Midbrain (tissue), 1 donor: ENCODE data around the gene RTKN.
"Not testable (repeated sequence)": the region's sequence is repeated elsewhere in the genome, so short reads cannot be mapped to it uniquely, and the experiment has no call there.

Experiments used
- DNase-seq: peaks from one replicate; lab custom pipeline; 2025; lab: John Stamatoyannopoulos, UW

RTKN gene

GRCh38 chr2:74461187-74462053 is 19.7 kb upstream of the RTKN start:
- DNase-seq, result no peak

DNA sequence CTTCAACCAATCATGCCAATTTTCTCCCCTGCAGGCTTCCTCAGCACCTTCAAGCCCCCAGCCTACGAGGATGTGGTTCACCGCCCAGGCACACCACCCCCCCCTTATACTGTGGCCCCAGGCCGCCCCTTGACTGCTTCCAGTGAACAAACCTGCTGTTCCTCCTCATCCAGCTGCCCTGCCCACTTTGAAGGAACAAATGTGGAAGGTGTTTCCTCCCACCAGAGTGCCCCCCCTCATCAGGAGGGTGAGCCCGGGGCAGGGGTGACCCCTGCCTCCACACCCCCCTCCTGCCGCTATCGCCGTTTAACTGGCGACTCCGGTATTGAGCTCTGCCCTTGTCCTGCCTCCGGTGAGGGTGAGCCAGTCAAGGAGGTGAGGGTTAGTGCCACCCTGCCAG is 18.4 kb upstream of the RTKN start:
- not testable (repeated sequence) for DNase-seq

DNA sequence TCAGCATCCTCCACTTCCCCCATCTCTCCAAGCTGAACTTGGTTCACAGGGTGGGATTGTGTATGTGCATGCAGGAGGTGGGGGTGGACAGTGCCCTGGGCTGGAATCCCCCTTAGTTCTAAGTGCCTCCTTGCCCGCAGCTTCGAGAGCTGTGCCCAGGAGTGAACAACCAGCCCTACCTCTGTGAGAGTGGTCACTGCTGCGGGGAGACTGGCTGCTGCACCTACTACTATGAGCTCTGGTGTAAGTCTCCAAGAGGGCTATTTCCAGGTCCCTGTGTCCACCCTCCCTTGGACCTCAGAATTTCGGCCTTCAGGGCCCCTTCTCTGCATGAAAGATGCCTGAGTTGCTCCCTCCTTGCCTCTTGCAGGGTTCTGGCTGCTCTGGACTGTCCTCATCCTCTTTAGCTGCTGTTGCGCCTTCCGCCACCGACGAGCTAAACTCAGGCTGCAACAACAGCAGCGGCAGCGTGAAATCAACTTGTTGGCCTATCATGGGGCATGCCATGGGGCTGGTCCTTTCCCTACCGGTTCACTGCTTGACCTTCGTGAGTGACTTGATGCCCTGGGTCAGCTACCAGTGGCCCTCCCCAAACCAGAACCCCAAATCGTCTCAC is 17.9 kb upstream of the RTKN start:
- not testable (repeated sequence) for DNase-seq

- DNase-seq, result no peak
These were observed 17.2 kb upstream of the RTKN start for GRCh38 chr2:74458938-74459363.

- DNase-seq, result peak; percentile 100
These were observed 16.6 kb upstream of the RTKN start, which contains the start of gene WBP1 for GRCh38 chr2:74458132-74458937. Gene WBP1 (plus strand): TSS chr2:74458438. CDS start chr2:74458603, 165 bp downstream.

- DNase-seq, result peak; percentile 51
These were observed 15.9 kb upstream of the RTKN start for GRCh38 chr2:74457549-74458131.

GRCh38 chr2:74457129-74457548 is 15.4 kb upstream of the RTKN start:
- DNase-seq, result no peak

DNA sequence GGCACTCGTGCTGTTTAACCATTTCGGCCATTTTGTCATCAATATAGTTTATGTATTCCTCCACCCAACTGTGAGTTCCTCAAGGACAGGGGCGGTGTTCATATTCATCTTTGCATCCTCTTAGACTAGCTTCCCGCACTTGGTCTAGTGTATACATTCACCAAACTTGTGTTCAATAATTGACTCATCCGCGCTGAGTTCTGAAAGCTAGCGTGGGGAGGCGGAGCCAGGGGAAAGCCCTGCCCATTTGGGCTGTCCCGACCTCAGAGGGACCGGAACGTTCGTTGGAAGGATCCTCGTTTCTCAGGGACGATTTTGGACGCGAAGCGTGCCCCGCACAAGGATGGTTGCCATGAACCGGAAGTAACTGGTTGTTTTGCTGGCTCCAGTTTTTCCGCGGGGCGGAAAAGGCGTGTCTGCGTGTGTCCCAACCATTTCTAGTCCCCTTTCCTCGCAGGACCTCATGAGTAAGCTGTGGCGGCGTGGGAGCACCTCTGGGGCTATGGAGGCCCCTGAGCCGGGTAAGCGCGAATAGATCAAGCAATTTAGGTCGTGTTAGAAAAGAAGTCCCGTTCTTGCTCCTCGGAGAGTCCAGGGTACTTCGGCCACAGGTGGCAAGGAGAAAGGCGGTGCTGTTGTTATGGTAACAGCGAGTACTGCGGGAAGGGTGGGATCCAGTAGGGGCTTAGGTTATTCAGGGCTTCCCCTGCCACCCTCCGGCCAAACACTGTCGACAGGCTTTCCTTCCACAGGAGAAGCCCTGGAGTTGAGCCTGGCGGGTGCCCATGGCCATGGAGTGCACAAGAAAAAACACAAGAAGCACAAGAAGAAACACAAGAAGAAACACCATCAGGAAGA is 13.1 kb upstream of the RTKN start, which contains the start of gene INO80B:
Gene INO80B, plus strand, starts transcription at position 434 of the 858 bp plus-strand sequence. Its CDS starts 30 bp downstream, at position 464.
- DNase-seq, result peak; percentile 98

DNA sequence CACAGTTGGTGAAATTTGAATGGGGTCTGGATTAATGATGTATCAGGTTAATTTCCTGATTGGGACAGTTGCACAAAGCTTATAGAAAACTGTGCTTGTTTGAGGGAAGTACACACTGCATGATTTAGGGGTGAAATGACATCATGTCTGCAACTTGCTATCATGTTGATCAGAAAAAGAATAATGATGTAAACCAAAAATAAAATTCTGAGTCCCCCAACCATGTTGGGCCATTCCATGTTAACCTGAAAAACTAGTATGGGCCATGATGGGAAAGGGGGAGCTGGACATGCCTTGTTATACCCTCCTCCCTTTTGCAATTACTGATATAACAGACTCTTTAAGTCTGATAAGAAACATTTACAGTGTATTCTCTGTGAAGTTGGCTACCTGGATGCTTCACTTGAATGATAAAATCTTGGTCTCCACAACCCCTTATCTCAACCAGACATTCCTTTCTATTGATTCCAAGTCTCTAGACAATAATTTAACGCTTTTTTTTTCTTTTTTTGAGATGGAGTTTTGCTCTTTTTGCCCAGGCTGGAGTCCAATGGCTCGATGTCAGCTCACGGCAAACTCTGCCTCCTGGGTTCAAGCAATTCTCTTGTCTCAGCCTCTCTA is 8.9 kb upstream of the RTKN start:
- DNase-seq, result no peak

DNA sequence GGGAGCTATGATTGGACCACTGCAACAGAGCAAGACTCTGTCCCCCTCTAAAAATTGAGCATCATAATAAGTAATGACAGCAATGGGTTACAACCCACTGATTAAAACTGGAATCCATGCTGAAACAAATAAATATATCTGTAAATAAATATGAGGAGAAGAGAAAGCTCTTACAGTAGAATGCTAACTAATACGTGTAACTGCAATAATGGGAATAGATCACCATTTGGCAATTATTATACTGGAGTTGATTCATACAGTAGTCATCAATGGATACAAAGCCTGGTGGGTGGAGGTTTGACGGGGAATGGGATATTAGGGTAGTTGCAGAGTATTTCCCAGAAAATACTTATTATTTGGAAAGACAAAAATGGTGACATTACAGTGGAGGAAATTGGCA is 7.0 kb upstream of the RTKN start:
- no peak for DNase-seq

DNA sequence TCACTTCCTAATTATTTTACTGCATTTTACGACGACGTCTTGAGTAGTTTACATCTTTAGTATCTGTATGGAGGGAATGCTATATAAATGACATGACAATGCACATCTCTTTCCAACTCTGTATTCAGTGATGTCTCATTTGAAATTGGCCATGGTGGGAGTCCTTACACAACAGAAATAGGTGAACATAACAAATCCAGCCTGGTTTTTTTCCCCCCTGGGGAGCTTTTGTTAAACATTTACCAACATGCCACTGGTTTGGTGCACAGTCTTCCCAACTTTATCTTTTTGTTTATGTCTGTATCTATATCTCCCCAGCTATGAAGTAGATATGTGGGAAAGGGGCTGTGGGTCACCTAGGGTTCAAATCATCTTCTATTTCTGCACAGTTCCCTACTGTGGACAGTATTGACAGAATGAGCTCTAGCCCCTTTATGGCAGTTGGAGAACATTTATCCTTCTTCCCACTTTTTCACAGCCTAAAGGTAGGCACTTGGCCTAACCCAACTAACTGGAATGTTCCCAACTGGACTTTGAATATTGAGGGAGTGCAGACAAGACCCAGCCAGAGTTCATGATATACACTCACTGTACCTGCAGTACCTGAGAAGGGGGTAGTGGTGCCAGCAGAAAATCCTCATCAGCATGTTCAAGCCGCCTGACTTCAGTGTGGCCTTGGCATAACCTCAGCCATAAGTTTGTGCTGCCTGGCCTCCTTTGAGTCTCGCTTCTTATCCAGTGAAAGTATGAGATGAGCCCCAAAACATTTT is 5.7 kb upstream of the RTKN start:
- no peak for DNase-seq

- DNase-seq, result no peak
These were observed 3.0 kb upstream of the RTKN start for GRCh38 chr2:74444498-74445318.

DNA sequence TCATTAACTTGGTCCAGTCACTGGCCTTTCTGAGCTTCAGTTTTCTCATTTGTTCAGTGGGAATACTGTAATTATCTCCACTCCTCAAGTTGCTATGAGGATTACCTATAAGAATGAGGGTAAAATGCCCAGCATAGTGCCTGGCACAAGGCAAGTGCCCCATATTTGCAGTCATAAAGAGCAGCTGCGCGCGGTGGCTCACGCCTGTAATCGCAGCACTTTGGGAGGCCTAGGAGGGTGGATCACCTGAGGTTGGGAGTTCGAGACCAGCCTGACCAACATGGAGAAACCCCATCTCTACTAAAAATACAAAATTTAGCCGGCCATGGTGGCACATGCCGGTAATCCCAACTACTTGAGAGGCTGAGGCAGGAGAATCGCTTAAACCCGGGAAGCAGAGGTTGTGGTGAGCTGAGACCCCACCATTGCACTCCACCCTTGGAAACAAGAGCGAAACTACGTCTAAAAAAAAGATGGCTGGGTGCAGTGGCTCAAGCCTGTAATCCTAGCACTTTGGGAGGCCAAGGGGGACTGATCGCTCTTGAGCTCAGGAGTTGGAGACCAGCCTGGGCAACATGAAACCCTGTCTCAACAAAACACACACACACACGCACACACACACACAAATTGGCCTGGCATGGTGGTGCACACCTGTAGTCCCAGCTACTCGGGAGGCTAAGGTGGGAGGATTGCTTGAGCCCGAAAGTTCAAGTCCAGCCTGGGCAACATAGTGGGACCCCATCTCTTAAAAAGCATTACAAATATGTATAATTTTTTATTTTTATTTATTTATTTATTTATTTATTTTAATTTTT is 953 bp upstream of the RTKN start:
- not testable (repeated sequence) for DNase-seq

DNA sequence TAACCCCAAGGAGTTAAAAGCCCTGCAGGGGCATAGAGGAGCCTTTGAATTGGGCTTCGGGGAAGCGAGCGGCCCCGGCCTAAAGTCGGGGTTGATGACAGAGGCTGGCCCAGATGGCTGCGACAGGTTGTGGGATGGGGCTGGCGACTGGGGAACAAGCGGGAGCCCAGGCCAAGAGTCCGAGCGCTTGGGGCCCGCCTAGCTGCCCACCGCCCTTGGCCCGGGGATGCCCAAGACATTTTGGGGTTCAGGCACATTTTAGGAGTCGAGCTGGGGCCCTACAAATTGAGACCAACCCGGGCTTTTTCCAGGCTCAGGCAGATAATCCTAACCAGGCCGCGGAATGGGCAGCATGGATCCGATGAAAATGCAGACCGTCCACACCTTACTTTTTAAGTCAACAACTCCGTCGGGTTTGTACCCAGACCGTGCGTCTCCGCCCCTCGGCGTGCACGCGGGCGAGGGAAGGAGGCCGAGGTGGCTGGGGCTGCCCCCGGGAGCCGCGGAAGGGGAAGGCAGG is 507 bp downstream of the RTKN start:
- DNase-seq, result no peak

DNA sequence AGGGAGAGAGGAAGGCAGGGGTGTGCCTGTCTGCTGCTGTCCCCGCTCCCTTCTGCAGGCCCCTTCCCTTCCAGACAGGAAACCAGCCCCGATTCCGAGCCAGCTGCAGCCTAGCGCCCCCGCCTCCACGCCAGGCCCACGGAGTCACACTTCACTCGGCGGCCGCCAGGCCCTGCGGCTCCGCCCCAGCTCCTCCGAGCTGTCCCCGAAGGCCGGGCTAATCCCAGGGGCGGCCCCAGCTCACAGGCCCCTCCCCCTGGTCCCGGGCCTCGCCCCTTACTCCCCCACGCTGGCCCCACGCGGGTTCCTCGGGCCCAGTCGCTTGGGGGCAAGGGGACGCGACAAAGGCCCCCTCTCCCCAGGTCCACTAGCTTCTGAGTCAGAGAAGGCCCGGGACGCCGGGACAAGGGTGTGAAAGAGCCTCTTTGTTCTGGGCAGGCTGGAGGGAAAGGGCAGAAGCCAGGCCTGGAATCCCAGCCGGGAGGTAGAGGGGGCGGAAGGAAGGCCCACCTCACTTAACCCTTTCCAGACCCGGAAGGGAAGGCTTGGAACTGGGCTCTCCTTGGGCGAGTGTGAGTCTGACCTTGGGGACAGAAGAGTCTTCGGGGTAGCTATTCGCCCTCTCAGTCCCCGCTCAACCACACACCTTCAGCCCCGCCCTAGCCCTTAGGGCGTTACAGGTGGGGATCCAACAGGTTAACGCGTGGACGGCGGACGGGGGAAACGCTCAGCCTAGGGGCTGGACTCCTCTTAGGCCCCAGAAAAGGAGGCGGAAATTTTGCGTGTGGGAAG is 1.2 kb downstream of the RTKN start:
- DNase-seq, result peak; percentile 88

GRCh38 chr2:74439803-74440377 is 1.8 kb downstream of the RTKN start:
- DNase-seq, result peak; percentile 91
